Astrocyte of the cerebellum (primary cell): ENCODE data around the gene SPOUT1.
A peak's percentile ranks its signal among the peaks of the same experiment; 100 is the strongest.
"Not testable (repeated sequence)": the region's sequence is repeated elsewhere in the genome, so short reads cannot be mapped to it uniquely, and the experiment has no call there.

Experiments used
- DNase-seq: peaks from one replicate; pipeline ENCODE4 v3.0.0-alpha.2; 2011; ENCODE audit warnings: low read depth
- H3K4me3 ChIP-seq: 2 replicates; pipeline ENCODE4 v1.5.1; 2011; ENCODE audit warnings: mild to moderate bottlenecking, low read depth, low read length, moderate library complexity
- CTCF ChIP-seq: IDR thresholded peaks from 2 replicates; pipeline ENCODE4 v1.5.1; 2012; ENCODE audit warnings: low read length, low read depth, moderate library complexity, mild to moderate bottlenecking; ENCODE audit errors: missing control alignments
- in situ Hi-C: cut with HindIII; loops from 2 replicates; pipeline ENCODE4 v1.10.0; 2017; ENCODE audit warnings: low sequenced_read_pairs

The SPOUT1 gene

GRCh38 chr9:128829477-128830251, at the start of gene SPOUT1:
SPOUT1 (minus strand) TSS chr9:128829794; CDS start chr9:128829780, 14 bp downstream.
- TF ChIP-seq CTCF = no peak
- in situ Hi-C loops = no loop called here
- peak; percentile 72 for DNase-seq
- H3K4me3 ChIP-seq = peak within 1 kb of the TSS; percentile 66

- no peak for TF ChIP-seq CTCF
- no peak overlapping the region for H3K4me3 ChIP-seq
- DNase-seq = no peak
- in situ Hi-C loops = no loop called here
Observed at GRCh38 chr9:128877852-128878251, 48.3 kb upstream of the SPOUT1 start.

- DNase-seq, H3K4me3 ChIP-seq, in situ Hi-C loops: not testable (repeated sequence)
Observed at GRCh38 chr9:128870941-128871265, 41.3 kb upstream of the SPOUT1 start.

- DNase-seq = no peak
- in situ Hi-C loops = no loop called here
- TF ChIP-seq CTCF = no peak
- H3K4me3 ChIP-seq = no peak overlapping the region
Observed at GRCh38 chr9:128870128-128870940, 40.7 kb upstream of the SPOUT1 start.

GRCh38 chr9:128863647-128864046, 34.1 kb upstream of the SPOUT1 start:
- TF ChIP-seq CTCF = peak; percentile 83
- in situ Hi-C loops = no loop called here
- H3K4me3 ChIP-seq = no peak overlapping the region
- DNase-seq = no peak

GRCh38 chr9:128862401-128862851, 32.8 kb upstream of the SPOUT1 start:
- no peak overlapping the region for H3K4me3 ChIP-seq
- in situ Hi-C loops = no loop called here
- TF ChIP-seq CTCF = no peak
- no peak for DNase-seq

GRCh38 chr9:128861501-128861900, 31.9 kb upstream of the SPOUT1 start:
- in situ Hi-C loops = no loop called here
- DNase-seq = no peak
- no peak for TF ChIP-seq CTCF
- no peak overlapping the region for H3K4me3 ChIP-seq
